RWPE1 (cell line): ENCODE data around the gene CRYL1.

ENCODE experiments used
- CTCF ChIA-PET: fragments of 350-600 bp; sonication (Branson Sonifier 250); formaldehyde crosslinking; extraction: SDS; loops from one replicate; lab custom pipeline; 2021; lab: Yijun Ruan, JAX
- POLR2A ChIA-PET: fragments of 400-600 bp; formaldehyde crosslinking; extraction: SDS; loops from one replicate; lab custom pipeline; 2020; ENCODE audit warnings: antibody characterized with exemption; ENCODE audit not compliant: low non-redundant PET; lab: Yijun Ruan, JAX
- DNase-seq: peaks from one replicate; pipeline ENCODE4 v3.0.0; 2012; ENCODE audit warnings: low spot score
- H3K27ac ChIP-seq: fragments of 450-650 bp; 2 replicates; pipeline ENCODE4 v1.5.1; 2017
- TF ChIP-seq, protein P1 (sequence below): fragments of 450-650 bp; conservative IDR thresholded peaks from 2 replicates; pipeline ENCODE4 v1.5.1; 2017; ENCODE audit warnings: low read depth, mild to moderate bottlenecking

The CRYL1 gene

DNA sequence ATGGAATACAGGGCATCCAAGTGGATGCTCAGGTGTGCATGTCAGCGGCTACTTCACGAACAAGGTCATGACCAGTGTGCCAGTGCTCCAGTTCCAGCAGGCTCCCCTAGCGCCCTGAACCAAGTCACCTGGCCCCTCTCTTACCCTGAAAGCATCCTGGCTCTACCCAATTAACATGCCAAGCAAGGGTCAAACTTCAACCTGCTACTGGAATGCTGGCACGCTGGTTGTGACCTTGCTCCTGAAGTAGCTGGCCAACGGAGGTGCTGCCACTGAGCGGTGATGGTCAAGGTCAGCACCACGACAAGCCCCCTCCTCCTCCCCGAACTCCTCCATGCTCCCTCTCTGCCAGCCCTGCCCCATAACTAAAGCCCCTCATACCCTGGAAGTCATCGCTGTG lies 96.0 kb downstream of the CRYL1 start:
- POLR2A ChIA-PET: no interaction called here
- CTCF ChIA-PET: no interaction called here
- peak overlapping the region; percentile 95 for H3K27ac ChIP-seq
- DNase-seq: no peak
- TF ChIP-seq, protein P1, sequence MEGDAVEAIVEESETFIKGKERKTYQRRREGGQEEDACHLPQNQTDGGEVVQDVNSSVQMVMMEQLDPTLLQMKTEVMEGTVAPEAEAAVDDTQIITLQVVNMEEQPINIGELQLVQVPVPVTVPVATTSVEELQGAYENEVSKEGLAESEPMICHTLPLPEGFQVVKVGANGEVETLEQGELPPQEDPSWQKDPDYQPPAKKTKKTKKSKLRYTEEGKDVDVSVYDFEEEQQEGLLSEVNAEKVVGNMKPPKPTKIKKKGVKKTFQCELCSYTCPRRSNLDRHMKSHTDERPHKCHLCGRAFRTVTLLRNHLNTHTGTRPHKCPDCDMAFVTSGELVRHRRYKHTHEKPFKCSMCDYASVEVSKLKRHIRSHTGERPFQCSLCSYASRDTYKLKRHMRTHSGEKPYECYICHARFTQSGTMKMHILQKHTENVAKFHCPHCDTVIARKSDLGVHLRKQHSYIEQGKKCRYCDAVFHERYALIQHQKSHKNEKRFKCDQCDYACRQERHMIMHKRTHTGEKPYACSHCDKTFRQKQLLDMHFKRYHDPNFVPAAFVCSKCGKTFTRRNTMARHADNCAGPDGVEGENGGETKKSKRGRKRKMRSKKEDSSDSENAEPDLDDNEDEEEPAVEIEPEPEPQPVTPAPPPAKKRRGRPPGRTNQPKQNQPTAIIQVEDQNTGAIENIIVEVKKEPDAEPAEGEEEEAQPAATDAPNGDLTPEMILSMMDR: no peak

DNA sequence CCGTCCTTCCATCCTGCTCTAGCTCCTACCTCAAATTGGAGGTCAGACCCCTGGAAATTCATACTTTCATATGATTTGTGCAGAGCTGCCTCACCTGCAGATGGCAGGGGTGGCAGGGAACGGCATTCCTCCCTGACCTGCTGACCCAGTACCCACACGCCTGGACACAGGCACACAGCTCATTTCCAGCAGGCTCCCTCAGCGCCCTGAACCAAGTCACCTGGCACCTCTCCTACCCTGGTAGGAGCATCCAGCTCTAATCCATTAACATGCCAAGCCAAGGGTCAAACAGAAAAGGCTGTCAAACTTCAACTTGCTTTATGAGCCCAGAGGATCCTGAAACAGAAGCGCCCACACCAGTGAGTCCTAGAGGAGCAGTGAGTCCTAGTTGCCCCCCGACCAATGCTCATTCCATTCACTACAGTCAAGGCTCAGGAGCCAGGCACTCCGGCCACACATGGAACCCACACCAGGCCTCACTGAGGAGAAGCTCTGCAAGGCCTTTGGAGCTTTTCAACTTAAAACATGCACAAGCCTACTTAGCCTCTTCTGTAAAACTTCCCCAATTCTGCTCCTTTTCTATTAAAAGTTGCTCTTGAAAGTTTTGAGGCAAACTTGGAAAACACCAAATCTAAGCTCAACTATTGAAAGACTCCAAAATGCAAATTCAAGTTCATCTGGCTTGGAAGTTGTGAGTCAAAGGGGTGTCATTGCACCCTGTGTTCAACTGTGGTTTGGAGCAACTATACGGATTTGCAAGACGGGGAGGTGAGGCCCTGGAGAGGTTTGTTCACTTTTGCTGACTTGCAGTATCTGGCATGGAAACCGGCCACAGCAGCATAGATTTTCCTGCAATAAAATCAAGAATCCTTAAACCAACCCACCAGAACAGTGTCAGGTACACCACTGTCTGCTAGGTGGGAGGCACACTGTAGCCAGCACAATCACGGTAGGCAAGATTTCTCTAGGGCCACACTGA lies 96.7 kb downstream of the CRYL1 start:
- TF ChIP-seq, protein P1: no peak
- ChIA-PET POLR2A (no interaction called here), CTCF (no interaction called here)
- DNase-seq: no peak
- H3K27ac ChIP-seq: peak overlapping the region; percentile 95

DNA sequence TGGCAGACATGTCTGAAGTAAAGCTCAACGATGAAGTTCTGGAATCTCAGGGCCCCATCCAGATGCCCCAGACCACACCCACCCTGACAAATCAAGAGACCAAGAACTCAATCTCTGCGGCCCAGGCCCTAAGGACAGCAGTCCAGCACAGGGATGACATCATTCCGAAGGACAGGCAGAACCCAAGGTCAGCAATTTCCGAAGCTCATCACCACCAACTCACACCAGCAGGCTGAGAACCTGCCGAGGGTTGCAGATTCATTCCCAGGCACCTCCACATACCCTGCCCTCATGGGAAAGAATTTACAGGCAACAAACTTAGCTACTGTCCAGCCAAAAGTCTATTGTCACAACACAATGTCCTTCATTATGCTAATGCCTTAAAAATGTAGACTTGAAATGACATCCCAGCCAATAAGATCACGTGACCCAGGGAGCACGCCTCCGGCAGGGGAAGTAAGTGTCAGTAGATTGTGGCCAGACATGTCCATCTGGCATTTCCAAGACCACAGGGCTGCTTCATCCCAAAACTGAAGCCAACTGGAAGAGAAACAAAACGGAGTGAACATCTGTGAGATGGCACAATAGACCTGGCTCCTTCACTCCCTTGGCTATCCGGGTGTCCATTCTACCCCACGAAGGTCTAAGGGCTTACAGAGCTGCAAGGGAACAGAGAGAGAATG lies 98.8 kb downstream of the CRYL1 start:
- peak overlapping the region; percentile 19; the same call in 1 of the 2 replicates for H3K27ac ChIP-seq
- no peak for DNase-seq
- POLR2A ChIA-PET: no interaction called here
- TF ChIP-seq, protein P1: no peak
- CTCF ChIA-PET: no interaction called here

DNA sequence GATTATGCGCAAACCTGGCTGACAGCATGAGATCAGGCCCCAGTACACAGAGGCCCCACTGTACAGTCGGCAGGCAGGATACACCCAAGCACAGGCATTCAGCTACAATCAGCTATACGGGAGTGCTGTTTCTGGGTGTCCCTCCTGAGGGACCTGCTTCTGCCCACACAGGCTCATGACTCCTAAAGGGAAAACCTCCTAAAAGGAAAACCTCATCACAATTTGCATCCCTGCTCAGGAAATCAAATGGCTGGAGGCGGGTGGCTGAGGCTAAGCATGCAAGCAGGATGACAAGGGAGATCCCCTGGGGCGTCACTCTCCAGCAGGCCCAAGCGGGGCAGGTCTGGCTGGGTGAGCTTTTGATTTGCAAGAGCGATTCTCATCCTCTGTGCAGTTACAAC lies 99.8 kb downstream of the CRYL1 start:
- TF ChIP-seq, protein P1: no peak
- ChIA-PET CTCF (interaction anchor here (0.5 kb wide), 1 partner anchor 645 kb away, joined by 4 read pairs; no protein-coding TSS in a partner anchor), POLR2A (no interaction called here)
- DNase-seq: no peak
- 0 out of 2 replicates have a peak overlapping the region, but pooled peaks have one; percentile 8 for H3K27ac ChIP-seq

DNA sequence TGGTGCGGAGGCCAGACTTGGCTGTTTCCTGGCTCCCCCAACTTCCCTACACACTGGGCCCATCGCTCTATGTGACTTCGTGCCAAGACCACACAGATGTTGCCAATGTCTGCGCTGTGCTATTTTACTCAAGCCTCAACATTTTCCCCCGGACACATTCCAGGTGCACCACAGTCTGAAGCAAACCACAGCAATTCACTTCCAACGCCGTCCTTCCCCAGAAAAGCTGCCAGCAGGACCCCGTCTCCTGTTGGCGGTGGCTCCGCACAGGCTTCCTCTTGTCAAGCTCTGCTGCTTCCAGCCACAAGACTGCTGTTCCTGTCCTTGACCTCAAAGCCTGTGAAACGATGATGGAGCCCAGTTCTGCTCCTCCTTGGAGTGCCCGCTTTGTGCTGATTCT lies 100.7 kb downstream of the CRYL1 start:
- TF ChIP-seq, protein P1: no peak
- H3K27ac ChIP-seq: peak overlapping the region; percentile 19
- DNase-seq: no peak
- ChIA-PET POLR2A (no interaction called here), CTCF (no interaction called here)

DNA sequence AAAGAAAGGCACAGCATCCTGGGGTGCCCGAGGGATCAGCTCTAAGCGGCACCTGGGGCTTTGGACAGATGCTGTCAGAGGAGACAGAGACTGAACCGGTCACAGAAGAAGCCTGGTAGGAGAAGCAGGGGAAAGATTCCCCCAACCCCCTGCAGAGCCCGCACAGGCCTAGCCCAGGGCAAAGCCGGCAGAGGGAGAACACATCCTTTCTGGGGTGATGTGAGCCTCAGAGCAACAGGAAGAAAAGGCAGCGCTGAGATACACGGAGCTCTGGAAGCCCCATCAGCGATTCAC lies 101.2 kb downstream of the CRYL1 start:
- CTCF ChIA-PET: interaction anchor here (0.6 kb wide), 1 partner anchor 10 kb away, joined by 4 read pairs; no protein-coding TSS in a partner anchor
- no peak for DNase-seq
- peak overlapping the region; percentile 19 for H3K27ac ChIP-seq
- POLR2A ChIA-PET: no interaction called here
- TF ChIP-seq, protein P1: no peak
